Uterus (tissue), 4 donors: ENCODE results near the gene USP43. TPM values are rescaled to one million over a fixed set of nuclear protein-coding genes. Genes with fewer than 3 reads are reported as not detected.

Experiments
- DNase-seq, 2 donors: peaks; one replicate each; pipeline ENCODE4 v3.0.0-alpha.2; 2019 to 2020
- H3K27ac ChIP-seq, 2 donors: fragments of 200-600 bp; sonication (generic); 1 replicate in 1 of 2; 2 replicates in 1 of 2; pipeline ENCODE4 v1.5.1; 2016 to 2018
- H3K27me3 ChIP-seq, 2 donors: fragments of 200-600 bp; sonication (generic); one replicate each; pipeline ENCODE4 v1.5.1; 2018 to 2019; ENCODE audit warnings: control low read depth in 1 of 2
- H3K36me3 ChIP-seq, 2 donors: fragments of 200-600 bp; sonication (generic); one replicate each; pipeline ENCODE4 v1.5.1; 2019; ENCODE audit warnings: control low read depth in 1 of 2
- H3K4me1 ChIP-seq, 2 donors: fragments of 200-600 bp; sonication (generic); one replicate each; pipeline ENCODE4 v1.5.1; 2018 to 2019; ENCODE audit warnings: control low read depth in 1 of 2
- H3K4me3 ChIP-seq, 2 donors: fragments of 200-600 bp; sonication (generic); 1 replicate in 1 of 2; 2 replicates in 1 of 2; pipeline ENCODE4 v1.5.1; 2018 to 2019; ENCODE audit warnings: mild to moderate bottlenecking in 1 of 2
- H3K9me3 ChIP-seq, 2 donors: fragments of 200-600 bp; sonication (generic); one replicate each; pipeline ENCODE4 v1.5.1; 2019; ENCODE audit warnings: control low read depth in 1 of 2
- CTCF ChIP-seq, 4 experiments: fragments of 200-600 bp in 2 of 4; fragments of 450-650 bp in 2 of 4; sonication (generic) in 2 of 4; IDR thresholded peaks; one replicate each; pipeline ENCODE4 v1.5.1; 2016 to 2019; ENCODE audit warnings: antibody characterized with exemption in 4 of 4, mild to moderate bottlenecking in 2 of 4, moderate library complexity in 1 of 4
- POLR2A ChIP-seq, 2 donors: fragments of 450-650 bp; IDR thresholded peaks; one replicate each; pipeline ENCODE4 v1.6.1; 2016; ENCODE audit warnings: antibody characterized with exemption in 2 of 2, mild to moderate bottlenecking in 1 of 2, moderate library complexity in 1 of 2
- intact Hi-C: fragments of 100-400 bp; cut with DNase I; formaldehyde crosslinking; loops from one replicate; pipeline ENCODE4 v1.15.1; 2023; ENCODE audit warnings: low total_unique reads
- total RNA-seq, 4 donors: library from RNA; depleted of rRNA in 3 of 4; stranded (reverse); fragments of >200 nt in 3 of 4; gene quantifications; one replicate each; pipeline versions ENCODE4 v1.1.0 to v1.2.4, GENCODE V29; 2014 to 2023
- donor health status: DM: yes; HTN: yes; CAD: no.

The USP43 gene
- total RNA-seq, 4 donors from 2014 or later: 0.40 to 2.1 TPM; not detected in 2

GRCh38 chr17:9611557-9611956 is 33.8 kb upstream of the USP43 start:
- TF ChIP-seq CTCF (IDR thresholded peaks at IDR 0.05) (no peak), POLR2A (IDR thresholded peaks at IDR 0.05) (no peak)
- H3K27ac ChIP-seq: no peak overlapping the region
- no peaks in the 10 kb centered on the region for H3K27me3 ChIP-seq
- no peaks in the 10 kb centered on the region for H3K9me3 ChIP-seq
- H3K36me3 ChIP-seq: no peaks in the 10 kb centered on the region
- intact Hi-C loops: no loop called here
- no peaks in the 10 kb centered on the region for H3K4me1 ChIP-seq
- no peak overlapping the region for H3K4me3 ChIP-seq
- no peak for DNase-seq

- no peak for DNase-seq
- intact Hi-C loops: no loop called here
- no peaks in the 10 kb centered on the region for H3K4me1 ChIP-seq
- TF ChIP-seq CTCF (IDR thresholded peaks at IDR 0.05): no peak
- TF ChIP-seq POLR2A (IDR thresholded peaks at IDR 0.05): no peak
- no peaks in the 10 kb centered on the region for H3K27me3 ChIP-seq
- H3K4me3 ChIP-seq: no peak overlapping the region
- no peak overlapping the region for H3K27ac ChIP-seq
- H3K36me3 ChIP-seq: no peaks in the 10 kb centered on the region
- H3K9me3 ChIP-seq: no peaks in the 10 kb centered on the region
Observed at GRCh38 chr17:9612006-9612405, 33.3 kb upstream of the USP43 start.

- intact Hi-C loops: no loop called here
Observed at GRCh38 chr17:9615486-9615885, 29.8 kb upstream of the USP43 start.

GRCh38 chr17:9622961-9623360 is 22.4 kb upstream of the USP43 start:
- TF ChIP-seq CTCF (IDR thresholded peaks at IDR 0.05): no peak
- TF ChIP-seq POLR2A (IDR thresholded peaks at IDR 0.05): no peak

More at GRCh38 chr17:9615486-9615885, 29.8 kb upstream of the USP43 start:
- H3K27me3 ChIP-seq: no peaks in the 10 kb centered on the region
- TF ChIP-seq CTCF (IDR thresholded peaks at IDR 0.05): no peak
- TF ChIP-seq POLR2A (IDR thresholded peaks at IDR 0.05): no peak
- no peaks in the 10 kb centered on the region for H3K36me3 ChIP-seq
- no peaks in the 10 kb centered on the region for H3K9me3 ChIP-seq
- no peak for DNase-seq
- H3K4me1 ChIP-seq: no peaks in the 10 kb centered on the region
- no peak overlapping the region for H3K27ac ChIP-seq
- H3K4me3 ChIP-seq: no peak overlapping the region

GRCh38 chr17:9628509-9628908 is 16.8 kb upstream of the USP43 start:
- intact Hi-C loops: no loop called here

More at GRCh38 chr17:9622961-9623360, 22.4 kb upstream of the USP43 start:
- Histone ChIP-seq H3K9me3 (peaks cover 0 to 12% of the 10 kb centered on the region in 2 donors), H3K27me3 (no peaks in the 10 kb centered on the region), H3K36me3 (no peaks in the 10 kb centered on the region), H3K4me3 (no peak overlapping the region), H3K27ac (no peak overlapping the region), H3K4me1 (no peaks in the 10 kb centered on the region)
- intact Hi-C loops: no loop called here
- no peak for DNase-seq

More at GRCh38 chr17:9628509-9628908, 16.8 kb upstream of the USP43 start:
- Histone ChIP-seq H3K9me3 (peaks cover 0 to 5% of the 10 kb centered on the region in 2 donors), H3K4me3 (no peak overlapping the region), H3K27me3 (no peaks in the 10 kb centered on the region), H3K36me3 (no peaks in the 10 kb centered on the region), H3K4me1 (no peaks in the 10 kb centered on the region), H3K27ac (no peak overlapping the region)
- TF ChIP-seq CTCF (IDR thresholded peaks at IDR 0.05) (no peak), POLR2A (IDR thresholded peaks at IDR 0.05) (no peak)
- no peak for DNase-seq
